Measurements from ENCODE around the gene PREX1.

The PREX1 gene

DNA sequence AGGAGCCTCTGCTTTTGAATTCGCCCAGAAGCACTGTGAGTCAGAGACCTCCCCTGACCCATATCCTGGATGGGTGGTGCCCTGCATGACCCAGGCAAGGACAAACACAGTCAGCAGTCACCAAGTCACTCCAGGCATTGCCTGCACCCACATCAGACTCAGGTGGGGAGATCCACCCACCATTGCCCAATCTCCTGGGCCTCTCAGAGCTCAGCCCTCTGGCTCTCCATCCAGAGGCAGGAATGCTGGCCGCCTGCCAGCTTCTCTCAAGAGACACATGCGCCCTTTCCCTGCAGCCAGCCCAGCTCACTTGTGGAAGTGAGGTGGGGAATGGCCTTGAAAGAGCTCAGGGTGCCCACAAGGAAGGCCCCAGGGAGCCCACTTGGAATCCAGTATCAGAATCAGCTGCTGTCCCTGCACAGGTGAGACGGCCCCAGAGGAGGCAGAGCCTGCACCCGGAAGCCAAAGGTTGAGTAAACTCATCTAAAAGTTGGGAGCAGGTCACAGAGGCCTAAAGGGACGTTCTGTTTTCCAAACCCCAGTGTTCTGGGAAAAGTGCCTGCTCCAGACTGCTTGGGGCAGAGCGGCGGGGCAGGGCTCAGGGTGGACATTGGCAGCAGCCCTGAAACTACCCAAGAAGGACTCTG lies 129.8 kb downstream of the PREX1 start:
- DNase-seq (ENCODE audit: low spot score) = peak; percentile 76

DNA sequence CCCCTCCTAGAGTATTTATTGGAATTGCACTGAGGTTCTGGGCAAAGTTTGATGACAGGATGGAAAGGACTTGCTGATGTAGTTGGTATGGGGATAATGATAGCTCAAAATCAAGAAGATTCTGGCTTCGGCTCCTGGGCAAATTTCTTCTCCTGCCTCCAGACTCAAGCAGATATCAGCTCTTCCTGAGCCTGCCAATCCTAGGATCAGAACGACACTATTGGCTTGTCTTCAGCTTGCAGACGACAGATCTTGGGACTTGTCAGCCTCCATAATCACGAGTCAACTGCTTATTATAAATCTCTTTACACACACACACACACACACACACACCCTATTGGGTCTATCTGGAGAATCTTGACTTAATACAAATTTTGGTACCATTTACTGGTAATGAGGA lies 131.1 kb downstream of the PREX1 start:
- no peak for DNase-seq (ENCODE audit: low spot score)

DNA sequence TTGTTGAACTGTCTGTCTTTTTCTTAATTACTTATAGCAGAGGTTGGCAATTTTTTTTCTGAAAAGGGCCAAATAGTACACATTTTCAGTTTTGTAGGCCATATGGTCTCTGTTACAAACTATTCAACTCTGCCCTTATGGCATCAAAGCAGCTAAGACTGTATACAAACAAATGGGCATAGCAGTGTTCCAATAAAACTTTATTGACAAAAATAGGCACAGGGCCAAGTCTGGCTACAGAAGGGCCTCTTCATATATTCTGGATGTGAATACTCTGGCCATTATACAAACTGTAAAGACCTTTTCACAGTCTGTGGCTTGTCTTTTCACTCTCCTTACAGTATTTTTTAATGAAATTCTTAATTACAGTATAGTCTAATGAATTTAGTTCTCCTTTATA lies 132.1 kb downstream of the PREX1 start:
- DNase-seq (ENCODE audit: low spot score) = no peak

DNA sequence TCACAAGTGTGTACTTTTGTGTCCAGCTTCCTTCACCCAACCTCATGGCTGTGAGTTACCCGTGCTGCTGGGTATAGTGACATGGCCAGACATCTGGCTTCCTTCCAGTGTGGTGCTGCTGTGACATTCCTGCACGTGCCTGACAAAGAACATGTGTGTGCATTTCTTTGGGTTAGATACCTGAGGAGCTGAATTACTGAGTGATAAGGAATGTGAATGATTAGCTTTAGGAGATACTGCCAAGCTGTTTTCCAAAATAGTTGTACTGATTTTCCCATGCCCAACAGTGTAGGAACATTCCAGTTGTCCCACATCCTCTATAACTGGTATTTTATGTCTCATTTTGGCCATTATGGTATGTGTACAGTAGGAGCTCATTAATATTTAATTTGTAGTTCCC lies 132.5 kb downstream of the PREX1 start:
- DNase-seq (ENCODE audit: low spot score) = peak; percentile 61

DNA sequence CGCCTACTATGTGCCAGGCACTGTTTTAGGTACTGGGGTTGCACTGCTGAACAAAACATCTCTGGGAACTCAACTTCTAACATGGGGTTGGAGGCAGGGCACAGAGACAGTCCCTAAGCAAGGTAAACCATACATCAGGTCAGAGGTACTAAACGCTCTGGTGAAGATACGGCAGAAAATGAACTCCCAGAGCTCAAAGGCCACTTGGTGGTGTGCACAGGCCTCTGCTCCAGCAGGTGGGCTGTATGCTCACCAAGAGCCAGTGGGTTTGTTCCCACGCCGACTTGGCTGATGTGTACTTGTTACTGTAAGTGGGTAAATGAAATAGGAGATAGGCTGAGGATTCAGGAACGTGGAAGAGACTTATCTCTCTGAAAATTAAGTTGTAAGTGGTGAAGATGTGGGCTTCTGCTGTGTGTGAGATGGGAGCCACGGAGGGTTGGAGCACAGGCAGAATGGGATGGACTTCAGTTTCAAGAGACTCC lies 133.4 kb downstream of the PREX1 start:
- no peak for DNase-seq (ENCODE audit: low spot score)

DNA sequence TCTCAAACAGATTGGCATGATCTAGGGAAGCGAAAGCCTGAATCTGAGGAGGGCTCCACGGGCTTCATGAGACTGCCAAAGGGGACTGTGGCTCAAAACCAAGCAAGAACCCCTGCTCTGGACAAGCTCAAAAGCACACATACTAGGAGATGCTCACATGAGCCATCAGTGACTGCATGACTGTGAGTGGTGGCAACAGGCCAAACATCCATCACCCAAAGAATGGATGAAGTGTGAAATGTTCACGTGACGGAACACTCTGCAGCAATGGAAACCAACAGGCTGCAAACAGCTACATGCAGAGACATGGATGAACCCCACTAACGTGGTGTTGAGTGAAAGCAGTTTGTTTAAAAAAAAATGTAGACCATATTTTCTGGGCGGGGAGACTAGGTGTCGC lies 136.3 kb downstream of the PREX1 start:
- no peak for DNase-seq (ENCODE audit: low spot score)

DNA sequence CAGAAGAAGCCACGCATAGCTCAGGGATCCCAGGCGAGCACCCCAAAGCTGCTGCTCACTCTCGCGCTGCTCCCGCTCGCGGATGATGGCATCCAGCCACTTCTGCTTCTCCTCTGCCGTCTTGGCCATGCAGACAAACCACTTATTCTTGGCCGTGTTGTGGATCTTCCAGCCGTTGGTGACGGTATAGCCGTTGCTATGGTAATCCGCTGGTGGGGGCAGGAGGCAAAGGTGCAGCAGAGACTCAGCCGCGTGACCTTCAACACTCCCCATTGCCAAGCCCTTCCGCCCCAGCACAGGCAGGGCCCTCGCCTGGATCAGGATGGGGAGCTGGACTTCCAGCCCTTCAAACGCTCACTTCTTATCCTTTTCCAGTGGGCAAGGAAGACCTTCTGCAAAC lies 136.9 kb downstream of the PREX1 start:
- DNase-seq (ENCODE audit: low spot score) = no peak

DNA sequence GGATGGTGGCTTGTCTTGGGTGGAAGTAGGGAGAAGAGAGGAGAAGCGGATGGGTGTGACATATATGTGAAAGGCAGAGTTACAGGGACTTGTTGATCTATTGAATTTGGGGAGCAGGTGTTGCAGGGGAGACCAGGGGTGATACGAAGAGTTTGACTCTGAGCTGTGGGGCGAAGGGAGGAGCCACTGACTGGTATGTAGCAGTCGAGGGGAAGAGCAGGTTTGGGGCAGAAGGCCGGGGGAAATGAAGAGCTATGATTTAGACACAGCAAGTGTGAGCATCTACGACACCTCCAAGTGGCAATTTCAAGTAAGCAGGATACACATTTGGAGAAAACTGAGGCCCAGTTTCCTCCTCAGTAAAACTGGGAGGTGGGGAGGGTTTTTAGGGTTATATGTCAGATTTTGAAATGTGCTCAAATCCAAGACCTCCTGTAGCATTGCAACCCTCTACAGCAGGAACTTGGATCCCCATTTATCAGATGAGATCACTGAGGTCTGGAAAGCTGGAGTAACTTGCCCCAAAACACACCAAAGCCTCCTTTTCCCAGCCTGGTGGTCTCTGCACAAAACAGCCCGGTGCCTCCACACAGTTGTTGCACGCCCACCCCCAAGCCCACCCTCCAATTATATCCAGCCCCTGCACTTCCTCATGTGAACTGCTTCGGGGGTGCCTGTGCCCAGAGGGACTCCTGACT lies 137.8 kb downstream of the PREX1 start:
- no peak for DNase-seq (ENCODE audit: low spot score)

DNA sequence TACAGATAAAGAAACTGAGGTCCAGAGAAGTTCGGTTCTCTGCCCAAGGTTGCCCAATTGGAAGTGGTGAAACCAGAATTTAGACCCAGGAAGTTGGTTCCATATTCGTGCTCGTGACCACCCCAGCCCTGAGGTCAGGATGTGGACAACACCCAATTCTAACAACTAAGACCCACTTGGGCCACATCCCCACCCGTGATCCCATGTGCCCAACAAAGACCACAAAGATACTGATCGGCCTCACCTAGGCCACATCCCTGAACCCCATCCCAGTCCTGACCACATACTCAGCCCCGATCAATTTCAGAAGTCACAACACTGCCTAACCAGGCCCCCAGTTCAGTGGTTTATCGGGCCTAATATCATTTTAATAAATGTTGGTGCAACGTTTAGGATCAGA lies 138.4 kb downstream of the PREX1 start:
- no peak for DNase-seq (ENCODE audit: low spot score)

DNA sequence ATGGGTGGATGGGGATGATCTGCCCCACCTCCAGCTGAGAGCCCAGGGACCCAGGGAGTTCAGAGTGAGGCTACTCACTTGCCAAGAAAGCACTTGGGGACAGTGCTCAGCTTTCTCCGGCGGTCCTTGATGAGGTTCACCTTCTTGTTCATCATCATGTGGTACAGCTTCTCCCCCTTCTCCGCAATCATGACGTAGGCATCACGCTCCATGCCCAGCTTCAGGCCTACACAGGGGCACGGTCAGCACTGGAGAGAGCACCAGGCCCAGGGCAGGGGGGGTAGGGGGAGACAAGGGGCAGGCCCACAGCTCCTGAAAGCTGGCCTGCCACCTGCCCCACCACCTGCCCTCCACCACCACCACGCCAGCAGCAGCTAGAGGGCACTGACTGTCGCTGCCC lies 139.2 kb downstream of the PREX1 start:
- DNase-seq (ENCODE audit: low spot score) = no peak

DNA sequence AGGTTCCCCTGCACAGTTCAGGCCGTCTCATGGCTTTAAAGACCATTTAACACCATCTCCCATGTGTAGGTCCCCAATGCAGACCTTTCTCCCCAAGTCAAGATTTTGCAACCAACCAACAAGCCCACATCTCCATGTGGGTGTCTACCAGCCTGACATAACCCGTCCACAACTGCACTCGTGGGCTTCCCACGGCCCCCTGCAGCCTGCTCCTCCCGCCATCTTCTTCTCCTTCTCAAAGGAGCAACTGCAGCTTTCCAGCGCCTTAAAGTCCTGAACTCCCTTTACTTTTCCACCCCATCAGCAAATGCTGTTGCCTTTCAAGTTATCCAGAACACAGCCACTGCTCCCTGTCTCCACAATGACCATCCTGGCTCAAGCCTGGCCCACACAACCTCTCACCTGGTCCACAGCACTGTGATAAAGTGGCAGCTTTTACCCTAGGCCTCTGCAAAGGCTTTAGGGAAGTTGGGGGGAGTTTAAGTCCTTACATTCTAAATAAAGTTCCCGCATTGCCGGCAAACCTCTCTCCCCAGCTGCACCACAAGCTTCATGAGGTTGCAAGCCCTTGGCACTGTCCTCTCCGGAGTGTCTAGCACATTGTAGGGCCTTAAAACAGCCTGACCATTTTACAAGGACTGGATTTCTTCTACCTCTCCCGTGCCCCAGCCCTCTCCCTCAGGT lies 140.5 kb downstream of the PREX1 start:
- DNase-seq (ENCODE audit: low spot score) = no peak

DNA sequence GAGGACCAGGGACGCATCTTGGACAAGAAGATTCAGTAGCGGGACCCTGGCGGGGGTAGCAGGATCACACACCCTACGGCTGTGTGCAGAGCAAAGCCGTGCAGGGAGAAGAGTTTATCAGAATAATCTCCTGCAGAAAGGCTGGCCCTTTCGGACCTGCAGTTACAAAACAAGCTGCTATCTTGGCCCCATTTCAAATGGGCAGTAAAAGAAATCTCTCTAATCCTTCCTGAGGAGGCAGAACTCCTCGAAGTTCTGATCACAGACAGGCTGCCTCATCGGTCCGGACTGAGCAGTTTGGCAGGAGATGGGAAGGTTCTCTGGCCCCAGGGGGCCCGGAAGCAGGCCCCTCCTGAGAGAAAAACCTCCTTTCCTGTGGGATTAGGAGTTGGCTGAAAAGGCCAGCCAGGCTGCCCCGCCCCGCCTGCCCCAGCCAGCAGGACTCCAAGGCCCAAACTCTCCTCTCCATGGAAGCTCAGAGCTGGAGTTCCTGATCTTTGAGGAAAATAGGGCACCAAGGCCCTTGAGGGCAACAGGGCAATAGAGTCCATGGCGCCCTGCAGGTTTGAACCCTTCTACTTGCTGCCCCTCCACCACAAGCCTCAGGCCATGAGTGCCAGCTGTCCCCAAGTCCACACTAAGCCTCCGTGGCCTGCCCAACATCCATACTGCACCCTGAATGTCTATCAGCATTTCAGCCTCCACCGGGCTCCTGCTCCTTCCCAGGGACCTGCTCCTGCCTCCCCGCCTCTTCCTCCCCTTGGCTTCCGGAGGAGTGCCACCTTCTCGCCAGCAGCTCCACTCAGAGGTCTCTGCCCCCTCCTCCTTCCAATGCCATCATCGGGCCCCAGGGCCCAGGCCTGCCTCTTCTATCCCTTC lies 141.3 kb downstream of the PREX1 start:
- no peak for DNase-seq (ENCODE audit: low spot score)

DNA sequence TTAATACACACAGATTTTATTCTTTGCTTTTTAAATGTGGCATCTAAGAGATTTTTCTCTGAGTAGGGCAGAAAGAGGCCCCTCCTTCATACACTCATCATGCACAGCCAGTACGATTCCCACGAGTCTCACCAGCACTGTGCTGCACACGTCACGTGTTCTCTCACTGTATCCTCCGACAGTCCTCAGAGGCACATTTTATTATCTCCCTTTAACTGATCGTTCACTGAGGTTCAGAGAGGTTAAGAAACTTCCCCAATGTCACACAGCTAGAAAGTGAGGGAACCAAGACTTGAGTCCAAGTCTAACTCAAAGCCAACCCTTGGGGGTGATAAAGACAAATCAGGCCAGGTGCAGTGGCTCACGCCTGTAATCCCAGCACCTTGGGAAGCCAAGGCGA lies 142.5 kb downstream of the PREX1 start:
- no peak for DNase-seq (ENCODE audit: low spot score)

DNA sequence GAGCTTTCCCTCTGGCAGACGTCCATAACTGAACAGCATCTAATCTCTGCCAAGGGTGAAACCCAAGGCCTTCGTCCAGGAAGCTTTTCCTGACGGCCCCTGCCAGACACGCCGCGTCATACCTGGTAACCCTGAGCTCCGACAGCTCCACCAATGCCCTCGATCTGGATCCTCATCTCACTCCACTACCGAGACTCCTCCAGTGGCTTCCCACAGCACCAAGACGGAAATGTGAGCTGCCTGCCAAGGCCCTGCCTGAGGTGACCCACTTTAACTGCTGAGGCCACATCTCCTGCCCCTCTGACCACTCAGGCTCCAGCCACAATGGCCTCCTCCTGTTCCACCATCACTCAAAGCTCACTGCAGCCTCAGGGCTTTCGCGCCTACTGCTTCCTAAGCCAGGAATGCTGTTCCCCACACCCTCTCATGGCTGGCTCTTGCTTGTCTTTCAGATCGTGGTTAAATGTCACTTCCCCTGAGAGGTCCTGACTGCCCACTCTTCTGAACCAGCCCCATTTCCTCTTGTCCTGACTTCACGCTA lies 143.2 kb downstream of the PREX1 start:
- DNase-seq (ENCODE audit: low spot score) = no peak

DNA sequence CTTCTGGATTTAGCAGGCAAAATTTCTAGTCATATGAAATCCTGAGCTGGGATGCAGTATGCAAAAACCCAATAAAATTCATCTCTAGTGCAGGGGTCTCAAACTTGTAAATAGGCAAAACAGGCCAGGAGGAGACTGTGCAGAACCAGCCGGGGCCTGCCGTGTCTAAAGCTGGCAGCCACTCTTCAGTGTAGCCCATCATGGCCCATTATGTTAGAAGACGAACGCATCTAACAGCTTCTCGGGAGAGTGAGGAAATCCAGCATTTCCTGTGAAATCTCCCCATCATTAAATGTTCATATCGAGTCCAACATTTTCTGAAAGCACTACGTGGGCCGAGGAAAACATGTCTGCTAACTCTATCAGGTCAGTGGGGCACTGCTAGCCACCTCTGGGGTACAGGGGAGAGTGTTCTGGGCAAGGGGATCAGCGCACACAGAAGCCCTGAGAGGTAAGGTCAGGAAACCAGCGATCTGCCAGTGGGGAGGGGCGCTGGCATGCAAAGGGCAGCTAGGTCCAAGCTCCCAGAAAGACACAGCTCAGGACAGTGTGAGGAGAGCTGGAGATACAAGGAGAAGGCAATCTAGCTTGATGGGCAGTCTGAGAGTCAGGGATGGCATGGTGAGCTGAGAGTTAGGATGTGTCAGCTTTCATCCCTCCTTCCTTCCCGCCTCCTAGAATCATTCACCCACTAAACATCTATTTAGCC lies 144.2 kb downstream of the PREX1 start:
- DNase-seq (ENCODE audit: low spot score) = no peak

DNA sequence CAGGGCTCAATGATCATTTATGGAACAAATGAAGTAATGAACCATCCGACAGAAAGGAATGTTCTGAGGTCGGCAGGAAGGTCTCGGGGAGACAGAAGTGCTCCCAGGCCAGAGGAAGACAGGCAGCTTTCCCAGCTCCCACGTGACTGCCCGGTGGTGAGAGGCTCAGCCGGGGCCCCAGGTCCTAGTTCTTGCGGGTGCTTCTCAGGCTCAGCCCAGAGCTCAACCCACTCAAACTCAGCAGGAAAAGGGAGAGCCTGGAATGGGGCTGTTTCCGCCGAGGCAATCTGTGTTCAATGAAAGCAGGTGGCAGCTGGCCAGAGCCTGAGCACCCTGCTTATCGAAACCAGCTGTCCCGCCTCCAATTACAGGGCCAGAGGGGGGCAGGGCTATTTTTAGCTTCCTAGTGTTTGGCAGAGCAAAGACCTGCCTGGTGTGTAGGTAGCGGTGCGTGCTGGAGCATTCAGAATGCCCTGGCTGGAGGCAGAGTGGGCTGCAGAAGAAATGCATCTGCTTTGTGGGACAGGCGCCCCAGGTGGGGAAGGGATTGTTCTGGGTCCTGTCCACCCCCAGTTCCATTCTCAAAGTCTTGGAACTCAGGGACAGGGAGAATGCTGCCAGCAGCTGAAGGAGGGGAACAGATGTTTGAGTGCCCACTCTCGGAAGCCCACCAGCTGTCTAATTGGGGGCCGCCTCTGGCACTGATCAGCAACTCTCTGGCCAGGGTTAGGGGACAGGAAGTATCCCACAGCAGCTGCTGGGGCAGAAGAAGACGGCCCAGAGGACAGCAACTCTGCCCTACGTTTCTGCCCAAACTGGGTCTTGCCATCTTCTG lies 145.1 kb downstream of the PREX1 start:
- DNase-seq (ENCODE audit: low spot score) = peak; percentile 84

DNA sequence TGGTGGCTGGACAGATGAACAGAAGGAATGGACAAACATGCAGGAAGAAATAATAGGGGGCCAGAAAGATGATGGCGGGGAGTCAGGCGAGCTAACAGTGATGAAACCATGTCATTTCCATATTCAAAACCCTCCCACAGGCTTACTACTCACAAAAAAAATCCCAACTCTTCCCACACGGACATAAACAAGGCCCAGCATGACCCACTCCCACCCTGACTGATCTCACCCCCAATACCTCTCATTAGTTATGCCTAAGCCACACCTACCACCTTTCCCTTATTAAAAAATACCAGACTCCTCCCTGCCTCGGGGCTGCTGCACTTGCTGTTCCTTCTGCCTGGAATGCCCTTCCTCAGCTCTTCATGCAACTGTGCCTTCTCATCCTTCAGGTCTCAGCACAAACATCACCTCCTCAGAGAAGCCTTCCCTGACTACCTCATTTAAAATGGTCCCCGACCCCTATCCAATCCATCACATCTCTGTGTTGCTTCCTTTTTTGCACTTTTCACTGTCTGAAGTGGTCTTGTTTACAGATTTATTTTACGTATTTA lies 145.8 kb downstream of the PREX1 start:
- no peak for DNase-seq (ENCODE audit: low spot score)

DNA sequence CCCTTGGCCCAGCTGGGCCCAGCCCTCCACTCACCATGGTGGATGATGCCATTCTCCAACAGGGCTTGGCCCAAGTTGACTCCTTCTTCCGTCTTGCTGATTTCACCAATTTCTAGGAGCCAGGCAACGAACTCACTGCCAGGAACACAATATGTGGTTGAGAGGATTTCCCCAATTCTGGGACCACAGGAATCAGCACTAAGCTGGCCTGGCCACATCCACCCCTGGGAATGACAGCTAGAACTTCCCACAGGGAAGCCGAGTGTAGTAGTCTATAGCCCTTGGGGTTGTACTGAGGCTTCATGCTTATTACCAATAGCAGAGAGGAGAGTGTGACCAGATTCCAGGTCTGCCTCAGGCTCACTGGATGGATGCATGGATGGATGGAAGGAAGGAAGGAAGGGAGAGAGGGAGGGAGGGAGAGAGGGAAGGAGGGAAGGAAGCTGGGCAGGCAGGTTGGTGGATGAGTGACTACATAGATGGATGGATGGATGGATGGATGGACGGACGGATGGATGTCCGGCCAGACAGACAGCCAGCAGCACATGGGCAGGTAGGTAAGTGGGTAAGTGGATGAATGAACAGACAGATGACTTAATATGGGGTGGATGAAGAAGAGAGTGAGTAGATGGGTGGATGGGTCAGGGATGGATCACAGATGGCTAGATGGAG lies 146.5 kb downstream of the PREX1 start:
- DNase-seq (ENCODE audit: low spot score) = no peak

DNA sequence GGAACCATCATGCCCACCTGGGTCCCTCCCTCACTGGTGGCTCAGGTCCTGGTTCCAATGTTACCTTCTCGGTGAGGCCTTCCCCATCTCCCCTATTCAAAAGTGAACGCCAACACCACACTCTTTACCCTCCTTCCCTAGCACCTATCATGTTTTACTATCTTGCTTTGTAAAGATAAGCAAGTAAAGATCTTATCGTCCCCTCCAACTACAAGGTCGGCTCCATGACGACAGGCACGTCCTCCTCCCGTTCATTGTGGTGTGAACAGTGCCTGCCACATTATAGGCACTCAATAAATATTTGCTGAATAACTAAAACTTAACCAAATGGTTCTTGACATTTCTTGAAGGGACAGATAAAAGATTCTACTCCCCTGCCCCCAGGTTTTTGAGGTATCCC lies 147.1 kb downstream of the PREX1 start:
- DNase-seq (ENCODE audit: low spot score) = no peak

DNA sequence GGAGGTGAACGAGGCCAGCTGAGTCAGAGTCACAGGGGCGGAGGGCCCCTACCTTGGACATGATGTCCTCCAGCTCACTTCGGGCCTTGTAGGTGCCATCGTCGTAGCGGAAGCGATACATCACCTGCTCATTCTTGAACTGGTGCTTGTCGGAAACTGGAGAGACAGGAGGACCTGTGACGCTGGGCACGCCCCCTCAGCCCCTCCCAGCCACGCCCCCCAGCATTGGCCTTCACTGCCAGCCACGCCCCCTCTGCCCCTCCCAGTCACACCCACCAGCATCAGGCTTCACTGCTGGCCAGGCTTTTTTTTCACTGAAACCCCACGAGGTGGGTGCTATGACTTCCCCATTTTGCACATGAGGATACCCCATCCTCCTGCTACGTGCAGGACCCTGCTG lies 148.2 kb downstream of the PREX1 start:
- peak; percentile 80 for DNase-seq (ENCODE audit: low spot score)

Data from SW480 (cell line).